CD4-positive, alpha-beta T cell (primary cell): ENCODE results near the gene SLC25A26. TPM values are rescaled to one million over a fixed set of nuclear protein-coding genes. Genes with fewer than 3 reads are reported as not detected.

ENCODE experiments used
- ATAC-seq: fragments of 200-7000 bp; cut with Tn5 transposase; one replicate; pipeline ENCODE4 v1.10.0; 2022; ENCODE audit warnings: mild to moderate bottlenecking; ENCODE audit not compliant: poor library complexity
- CTCF ChIA-PET: fragments of 350-600 bp; sonication (Branson Sonifier 250); formaldehyde crosslinking; loops from one replicate; lab custom pipeline; 2021; ENCODE audit warnings: antibody characterized with exemption, inconsistent platforms; lab: Charles Lee
- POLR2A ChIA-PET: fragments of 350-600 bp; sonication (Branson Sonifier 250); formaldehyde crosslinking; loops from one replicate; lab custom pipeline; 2021; ENCODE audit warnings: antibody characterized with exemption, inconsistent platforms; lab: Charles Lee
- DNase-seq, 14 experiments: peaks; one replicate each; pipeline ENCODE4 v3.0.0-alpha.2; 2013 to 2020; ENCODE audit warnings: mixed read lengths in 2 of 14
- H3K27ac ChIP-seq, 2 donors: one replicate each; pipeline versions ENCODE4 v1.5.1 to v1.7.0; 2013; ENCODE audit warnings: low read length in 2 of 2, low read depth in 1 of 2, mild to moderate bottlenecking in 1 of 2
- H3K27me3 ChIP-seq, 2 experiments: 1 replicate in 1 of 2; 2 replicates in 1 of 2; pipeline versions ENCODE4 v1.6.1 to v1.7.0; 2013; ENCODE audit warnings: low read length in 2 of 2, control low read depth in 1 of 2, mild to moderate bottlenecking in 1 of 2, moderate library complexity in 1 of 2; ENCODE audit not compliant: insufficient read depth in 2 of 2, control insufficient read depth in 1 of 2
- H3K36me3 ChIP-seq: one replicate; pipeline ENCODE4 v1.6.1; 2013; ENCODE audit warnings: low read length, control low read depth; ENCODE audit not compliant: insufficient read depth
- H3K4me1 ChIP-seq: one replicate; pipeline ENCODE4 v1.6.1; 2013; ENCODE audit warnings: low read length, control low read depth; ENCODE audit not compliant: insufficient read depth
- H3K4me3 ChIP-seq: one replicate; pipeline ENCODE4 v1.5.1; 2013; ENCODE audit warnings: mild to moderate bottlenecking, low read length, moderate library complexity
- H3K9me3 ChIP-seq, 2 experiments: 1 replicate in 1 of 2; 2 replicates in 1 of 2; pipeline versions ENCODE4 v1.6.1 to v1.7.0; 2013; ENCODE audit warnings: low read length in 2 of 2, mild to moderate bottlenecking in 2 of 2, control low read depth in 1 of 2, moderate library complexity in 1 of 2; ENCODE audit not compliant: control insufficient read depth in 1 of 2, insufficient read depth in 1 of 2
- H3K27ac Mint-ChIP-seq: one replicate; pipeline ENCODE4 v1.8.0; 2020; ENCODE audit warnings: mixed read lengths
- H3K27me3 Mint-ChIP-seq: one replicate; pipeline ENCODE4 v1.8.0; 2021; ENCODE audit warnings: mixed read lengths
- H3K36me3 Mint-ChIP-seq: one replicate; pipeline ENCODE4 v1.8.0; 2021; ENCODE audit warnings: low read depth, mixed read lengths
- H3K4me1 Mint-ChIP-seq: one replicate; pipeline ENCODE4 v1.8.0; 2021; ENCODE audit warnings: low read depth, mixed read lengths
- H3K4me3 Mint-ChIP-seq: one replicate; pipeline ENCODE4 v1.8.0; 2020; ENCODE audit warnings: mild to moderate bottlenecking, mixed read lengths
- H3K9me3 Mint-ChIP-seq: one replicate; pipeline ENCODE4 v1.8.0; 2020; ENCODE audit warnings: mixed read lengths
- intact Hi-C, 2 experiments: fragments of 100-400 bp; cut with DNase I in 1 of 2; cut with micrococcal nuclease in 1 of 2; formaldehyde crosslinking; loops; one replicate each; pipeline versions ENCODE4 v1.15.1 to v1.9.0; 2023 to 2025; cut with DNase I, micrococcal nuclease
- total RNA-seq, 174 experiments: library from RNA in 2 of 174; stranded (reverse) in 2 of 174; gene quantifications; one replicate each; pipeline ENCODE4 v1.2.3 and lab custom pipeline; 2021 to 2026
- TF ChIP-seq, protein P1 (sequence below): fragments of 200-600 bp; IDR thresholded peaks from one replicate; pipeline ENCODE4 v1.8.0; 2022; ENCODE audit warnings: antibody characterized with exemption, mild to moderate bottlenecking

Gene SLC25A26
- total RNA-seq, 2 experiments from 2014 or later, result 26.9 to 30.2 TPM

DNA sequence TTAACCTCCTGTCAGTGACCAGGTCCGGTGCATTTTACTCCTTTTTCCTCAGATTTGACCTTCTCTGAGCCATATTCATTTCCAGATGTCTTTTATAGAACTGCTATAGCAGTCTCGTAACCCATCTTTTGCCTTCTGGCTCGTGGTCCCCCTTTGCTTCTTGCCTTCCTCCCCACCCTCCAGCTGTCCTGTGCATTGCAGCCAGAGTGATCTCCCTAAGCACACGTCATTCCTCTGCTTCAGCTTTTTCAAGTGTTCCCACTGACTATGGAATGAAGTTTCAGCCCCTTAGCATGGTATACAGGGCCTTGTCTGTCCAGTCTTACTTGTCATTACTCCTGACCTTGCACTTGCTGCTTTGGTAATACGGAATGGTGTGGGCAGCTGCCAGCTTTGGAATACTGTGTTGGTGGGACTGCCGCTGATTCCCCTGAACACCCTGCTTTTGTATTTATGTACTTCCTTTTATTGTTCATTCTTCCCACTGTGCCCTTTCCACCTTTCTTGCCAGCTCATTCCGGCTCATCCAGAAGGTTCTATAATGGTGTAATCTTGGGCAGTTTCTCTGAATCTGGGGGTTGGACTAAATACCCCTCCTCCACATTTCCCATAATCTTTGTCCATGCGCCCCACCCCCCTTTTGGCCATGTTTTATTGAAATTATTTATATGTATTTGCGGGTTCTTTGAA is 38.9 kb downstream of the SLC25A26 start:
- ChIA-PET POLR2A (no interaction called here), CTCF (no interaction called here)
- peaks cover 73% of the 10 kb centered on the region for H3K36me3 Mint-ChIP-seq
- H3K9me3 ChIP-seq, result no peaks in the 10 kb centered on the region
- no peak for ATAC-seq
- no peaks in the 10 kb centered on the region for H3K27me3 Mint-ChIP-seq
- H3K4me1 ChIP-seq, result no peaks in the 10 kb centered on the region
- H3K4me3 Mint-ChIP-seq, result no peak overlapping the region
- intact Hi-C loops, result loop anchor here in 1 of 2 experiments (10.0 kb wide), 1 partner anchor 855 kb away; no protein-coding TSS in a partner anchor
- H3K27ac ChIP-seq, result no peak overlapping the region
- no peaks in the 10 kb centered on the region for H3K4me1 Mint-ChIP-seq
- H3K36me3 ChIP-seq, result peaks cover 23% of the 10 kb centered on the region
- no peaks in the 10 kb centered on the region for H3K9me3 Mint-ChIP-seq
- DNase-seq, result no peak
- H3K27me3 ChIP-seq, result no peaks in the 10 kb centered on the region
- H3K27ac Mint-ChIP-seq, result no peak overlapping the region
- H3K4me3 ChIP-seq, result no peak overlapping the region
- TF ChIP-seq, protein P1, sequence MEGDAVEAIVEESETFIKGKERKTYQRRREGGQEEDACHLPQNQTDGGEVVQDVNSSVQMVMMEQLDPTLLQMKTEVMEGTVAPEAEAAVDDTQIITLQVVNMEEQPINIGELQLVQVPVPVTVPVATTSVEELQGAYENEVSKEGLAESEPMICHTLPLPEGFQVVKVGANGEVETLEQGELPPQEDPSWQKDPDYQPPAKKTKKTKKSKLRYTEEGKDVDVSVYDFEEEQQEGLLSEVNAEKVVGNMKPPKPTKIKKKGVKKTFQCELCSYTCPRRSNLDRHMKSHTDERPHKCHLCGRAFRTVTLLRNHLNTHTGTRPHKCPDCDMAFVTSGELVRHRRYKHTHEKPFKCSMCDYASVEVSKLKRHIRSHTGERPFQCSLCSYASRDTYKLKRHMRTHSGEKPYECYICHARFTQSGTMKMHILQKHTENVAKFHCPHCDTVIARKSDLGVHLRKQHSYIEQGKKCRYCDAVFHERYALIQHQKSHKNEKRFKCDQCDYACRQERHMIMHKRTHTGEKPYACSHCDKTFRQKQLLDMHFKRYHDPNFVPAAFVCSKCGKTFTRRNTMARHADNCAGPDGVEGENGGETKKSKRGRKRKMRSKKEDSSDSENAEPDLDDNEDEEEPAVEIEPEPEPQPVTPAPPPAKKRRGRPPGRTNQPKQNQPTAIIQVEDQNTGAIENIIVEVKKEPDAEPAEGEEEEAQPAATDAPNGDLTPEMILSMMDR, result no peak

DNA sequence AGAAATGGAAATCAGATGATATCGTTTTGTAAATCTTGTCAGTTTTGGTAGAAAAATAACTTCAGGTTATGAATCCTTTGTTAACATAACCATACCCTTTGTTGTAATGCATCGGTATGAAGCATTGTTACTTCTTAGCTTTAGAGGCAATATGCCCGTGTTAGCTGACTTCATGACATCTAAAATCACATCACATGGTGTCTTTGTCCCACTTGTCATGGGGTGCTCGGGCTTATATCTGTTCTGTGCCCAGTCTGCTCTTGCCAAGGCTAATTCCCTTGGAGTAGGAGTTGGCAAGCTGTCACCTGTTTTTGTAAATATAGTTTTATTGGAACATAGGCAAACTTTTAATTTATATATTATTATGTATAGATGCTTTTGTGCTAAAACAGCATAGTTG is 39.6 kb downstream of the SLC25A26 start:
- Mint-ChIP-seq H3K4me1 (no peaks in the 10 kb centered on the region), H3K9me3 (no peaks in the 10 kb centered on the region), H3K27me3 (no peaks in the 10 kb centered on the region), H3K27ac (no peak overlapping the region), H3K4me3 (no peak overlapping the region), H3K36me3 (peaks cover 73% of the 10 kb centered on the region)
- POLR2A ChIA-PET, result no interaction called here
- Histone ChIP-seq H3K9me3 (no peaks in the 10 kb centered on the region), H3K27ac (no peak overlapping the region), H3K36me3 (peaks cover 24% of the 10 kb centered on the region), H3K4me1 (no peaks in the 10 kb centered on the region), H3K27me3 (no peaks in the 10 kb centered on the region), H3K4me3 (no peak overlapping the region)
- intact Hi-C loops, result no loop called here
- CTCF ChIA-PET, result no interaction called here
- DNase-seq (no peak), ATAC-seq (no peak)
- TF ChIP-seq, protein P1, result no peak

DNA sequence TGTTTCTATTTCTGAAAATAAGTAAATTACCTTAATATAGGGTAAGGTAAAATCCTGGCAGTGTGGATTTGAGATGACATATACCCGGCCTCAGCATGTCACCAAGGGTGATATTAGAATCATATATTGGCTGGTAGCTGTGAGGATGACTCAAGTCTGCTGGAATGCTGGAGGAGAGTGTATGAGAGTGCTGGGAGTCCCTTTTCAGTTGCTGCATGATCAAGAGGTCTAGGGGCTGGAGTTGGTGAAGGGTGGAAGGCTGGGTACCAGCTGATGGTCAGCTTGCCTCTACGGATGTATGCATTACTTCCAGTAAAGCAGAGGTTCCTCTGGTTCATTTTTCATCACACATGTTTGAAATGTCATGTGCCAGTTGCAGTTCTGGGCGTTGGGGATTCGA is 40.6 kb downstream of the SLC25A26 start:
- Mint-ChIP-seq H3K9me3 (no peaks in the 10 kb centered on the region), H3K4me3 (no peak overlapping the region), H3K4me1 (no peaks in the 10 kb centered on the region), H3K36me3 (peaks cover 79% of the 10 kb centered on the region), H3K27ac (no peak overlapping the region), H3K27me3 (no peaks in the 10 kb centered on the region)
- Histone ChIP-seq H3K27ac (no peak overlapping the region), H3K4me1 (no peaks in the 10 kb centered on the region), H3K36me3 (peaks cover 24% of the 10 kb centered on the region), H3K27me3 (no peaks in the 10 kb centered on the region), H3K9me3 (no peaks in the 10 kb centered on the region), H3K4me3 (no peak overlapping the region)
- intact Hi-C loops, result no loop called here
- DNase-seq (no peak), ATAC-seq (no peak)
- ChIA-PET POLR2A (no interaction called here), CTCF (no interaction called here)
- TF ChIP-seq, protein P1, result no peak
